Parathyroid adenoma (tissue), 2 donors: ENCODE measurements around the gene PCIF1.

Experiments used
- H2AFZ ChIP-seq: fragments of 300-600 bp; sonication (generic); one replicate; pipeline ENCODE4 v1.7.0; 2017; ENCODE audit warnings: antibody characterized with exemption, mild to moderate bottlenecking
- H3K27ac ChIP-seq: fragments of 300-600 bp; sonication (generic); one replicate; pipeline ENCODE4 v1.7.0; 2017
- H3K27me3 ChIP-seq: fragments of 300-600 bp; sonication (generic); one replicate; pipeline ENCODE4 v1.7.0; 2017; ENCODE audit warnings: low read length; ENCODE audit not compliant: control insufficient read depth, insufficient read depth
- H3K36me3 ChIP-seq: fragments of 300-600 bp; sonication (generic); one replicate; pipeline ENCODE4 v1.7.0; 2017; ENCODE audit warnings: low read length; ENCODE audit not compliant: control insufficient read depth, insufficient read depth
- H3K4me1 ChIP-seq: fragments of 300-600 bp; sonication (generic); one replicate; pipeline ENCODE4 v1.7.0; 2017; ENCODE audit warnings: control low read depth
- H3K4me2 ChIP-seq: fragments of 300-600 bp; sonication (generic); one replicate; pipeline ENCODE4 v1.7.0; 2017; ENCODE audit warnings: low read length
- H3K4me3 ChIP-seq: fragments of 300-600 bp; sonication (generic); one replicate; pipeline ENCODE4 v1.7.0; 2017; ENCODE audit warnings: low read depth, low read length
- H3K79me2 ChIP-seq: fragments of 300-600 bp; sonication (generic); one replicate; pipeline ENCODE4 v1.7.0; 2017; ENCODE audit warnings: control low read depth
- H3K9ac ChIP-seq: fragments of 300-600 bp; sonication (generic); one replicate; pipeline ENCODE4 v1.7.0; 2017; ENCODE audit warnings: mild to moderate bottlenecking
- H3K9me3 ChIP-seq: fragments of 300-600 bp; sonication (generic); one replicate; pipeline ENCODE4 v1.7.0; 2017; ENCODE audit warnings: low read length; ENCODE audit not compliant: control insufficient read depth
- TF ChIP-seq, protein P1 (sequence below): fragments of 300-600 bp; sonication (generic); IDR thresholded peaks from one replicate; pipeline ENCODE4 v1.7.0; 2017; ENCODE audit warnings: antibody characterized with exemption, mild to moderate bottlenecking
- donor health status: primary hyperparathyroidism.

Gene PCIF1

DNA sequence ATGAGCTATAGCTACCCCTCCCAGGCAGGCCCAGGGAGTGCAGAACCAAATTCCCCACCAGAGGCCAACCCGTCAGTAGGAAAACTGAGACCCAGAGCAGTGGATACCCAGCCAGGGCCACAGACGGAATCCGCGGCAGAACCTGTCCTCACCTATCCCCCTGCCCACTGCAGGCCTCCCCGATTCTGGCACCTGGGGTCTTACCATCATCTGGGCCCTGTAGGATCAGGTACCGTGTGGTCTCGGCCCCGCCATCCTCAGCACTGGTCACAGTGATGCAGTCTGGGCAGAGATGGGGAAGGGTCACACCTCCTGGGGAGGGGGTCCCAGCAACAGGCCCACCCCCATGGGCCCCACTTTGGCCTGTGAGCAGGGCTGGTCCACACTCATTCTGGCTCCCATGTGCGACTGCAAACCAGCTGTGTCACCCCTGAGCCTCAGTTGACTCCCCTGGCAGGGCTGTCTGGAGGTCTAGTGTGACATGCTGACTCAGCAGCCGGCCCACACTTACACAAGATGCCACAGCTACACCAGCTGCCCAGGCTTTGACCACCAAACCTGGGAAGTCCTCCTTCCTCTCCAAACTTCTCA lies 33.7 kb downstream of the PCIF1 start:
- Histone ChIP-seq H3K27me3 (no peaks in the 10 kb centered on the region), H3K4me3 (no peak overlapping the region), H3K4me2 (no peak overlapping the region), H3K79me2 (peaks cover 5% of the 10 kb centered on the region), H3K27ac (no peak overlapping the region), H3K9ac (no peak overlapping the region), H3K36me3 (no peaks in the 10 kb centered on the region), H2AFZ (no peak overlapping the region), H3K4me1 (peaks cover 11% of the 10 kb centered on the region), H3K9me3 (no peaks in the 10 kb centered on the region)
- TF ChIP-seq, protein P1, sequence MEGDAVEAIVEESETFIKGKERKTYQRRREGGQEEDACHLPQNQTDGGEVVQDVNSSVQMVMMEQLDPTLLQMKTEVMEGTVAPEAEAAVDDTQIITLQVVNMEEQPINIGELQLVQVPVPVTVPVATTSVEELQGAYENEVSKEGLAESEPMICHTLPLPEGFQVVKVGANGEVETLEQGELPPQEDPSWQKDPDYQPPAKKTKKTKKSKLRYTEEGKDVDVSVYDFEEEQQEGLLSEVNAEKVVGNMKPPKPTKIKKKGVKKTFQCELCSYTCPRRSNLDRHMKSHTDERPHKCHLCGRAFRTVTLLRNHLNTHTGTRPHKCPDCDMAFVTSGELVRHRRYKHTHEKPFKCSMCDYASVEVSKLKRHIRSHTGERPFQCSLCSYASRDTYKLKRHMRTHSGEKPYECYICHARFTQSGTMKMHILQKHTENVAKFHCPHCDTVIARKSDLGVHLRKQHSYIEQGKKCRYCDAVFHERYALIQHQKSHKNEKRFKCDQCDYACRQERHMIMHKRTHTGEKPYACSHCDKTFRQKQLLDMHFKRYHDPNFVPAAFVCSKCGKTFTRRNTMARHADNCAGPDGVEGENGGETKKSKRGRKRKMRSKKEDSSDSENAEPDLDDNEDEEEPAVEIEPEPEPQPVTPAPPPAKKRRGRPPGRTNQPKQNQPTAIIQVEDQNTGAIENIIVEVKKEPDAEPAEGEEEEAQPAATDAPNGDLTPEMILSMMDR: no peak

- Histone ChIP-seq H2AFZ (no peak overlapping the region), H3K27me3 (no peaks in the 10 kb centered on the region), H3K9me3 (no peaks in the 10 kb centered on the region), H3K79me2 (peaks cover 5% of the 10 kb centered on the region), H3K27ac (no peak overlapping the region), H3K4me3 (no peak overlapping the region), H3K36me3 (no peaks in the 10 kb centered on the region), H3K4me1 (peaks cover 11% of the 10 kb centered on the region), H3K9ac (no peak overlapping the region), H3K4me2 (no peak overlapping the region)
- TF ChIP-seq, protein P1: no peak
These were observed 34.6 kb downstream of the PCIF1 start for GRCh38 chr20:45968801-45969711.

- TF ChIP-seq, protein P1: peak; percentile 62
- Histone ChIP-seq H3K4me2 (peak overlapping the region; percentile 77), H3K9ac (no peak overlapping the region), H3K4me3 (peak overlapping the region; percentile 73), H3K9me3 (no peaks in the 10 kb centered on the region), H3K27me3 (no peaks in the 10 kb centered on the region), H3K27ac (no peak overlapping the region), H3K79me2 (peaks cover 5% of the 10 kb centered on the region), H3K36me3 (no peaks in the 10 kb centered on the region), H3K4me1 (peaks cover 11% of the 10 kb centered on the region), H2AFZ (no peak overlapping the region)
These were observed 35.5 kb downstream of the PCIF1 start for GRCh38 chr20:45969712-45970634.

- TF ChIP-seq, protein P1: no peak
These were observed 36.4 kb downstream of the PCIF1 start for GRCh38 chr20:45970646-45971424.

More at GRCh38 chr20:45970646-45971424, 36.4 kb downstream of the PCIF1 start:
- peak overlapping the region; percentile 73 for H3K4me3 ChIP-seq
- H3K79me2 ChIP-seq: peaks cover 5% of the 10 kb centered on the region
- H3K4me1 ChIP-seq: peaks cover 11% of the 10 kb centered on the region
- H3K27ac ChIP-seq: peak overlapping the region; percentile 99
- H3K9ac ChIP-seq: peak overlapping the region; percentile 74
- H2AFZ ChIP-seq: peak overlapping the region; percentile 98
- H3K27me3 ChIP-seq: no peaks in the 10 kb centered on the region
- H3K9me3 ChIP-seq: no peaks in the 10 kb centered on the region
- no peaks in the 10 kb centered on the region for H3K36me3 ChIP-seq
- H3K4me2 ChIP-seq: peak overlapping the region; percentile 77
